HEK293 (cell line): ENCODE measurements around the gene MCM5.

Experiments
- CTCF ChIA-PET: fragments of 350-600 bp; formaldehyde crosslinking; extraction: SDS; loops from one replicate; lab custom pipeline; 2021; ENCODE audit warnings: antibody characterized with exemption; lab: Yijun Ruan, JAX
- POLR2A ChIA-PET: fragments of 300-600 bp; formaldehyde crosslinking; extraction: SDS; loops from one replicate; lab custom pipeline; 2020; ENCODE audit warnings: antibody characterized with exemption, inconsistent platforms; lab: Yijun Ruan, JAX
- H3K27ac ChIP-seq: fragments of 200-500 bp; sonication (Bioruptor generic); 2 replicates; pipeline ENCODE4 v1.5.1; 2014; ENCODE audit warnings: low read depth, low read length, control low read depth, inconsistent platforms; ENCODE audit errors: extremely low read depth
- H3K36me3 ChIP-seq, 2 experiments: fragments of 200-500 bp in 1 of 2; sonication (Bioruptor generic) in 1 of 2; 1 replicate in 1 of 2; 2 replicates in 1 of 2; pipeline ENCODE4 v1.5.1; 2014 to 2017; ENCODE audit warnings: inconsistent platforms in 2 of 2, low read length in 2 of 2; ENCODE audit not compliant: control insufficient read depth in 2 of 2, insufficient read depth in 1 of 2
- H3K4me1 ChIP-seq: fragments of 200-500 bp; sonication (Bioruptor generic); 2 replicates; pipeline ENCODE4 v1.5.1; 2014; ENCODE audit warnings: mild to moderate bottlenecking, low read length, inconsistent platforms; ENCODE audit not compliant: control insufficient read depth, insufficient read depth
- H3K4me3 ChIP-seq: 2 replicates; pipeline ENCODE4 v1.5.1; 2011; ENCODE audit warnings: low read depth, mild to moderate bottlenecking, control low read depth, low read length, moderate library complexity
- H3K9me3 ChIP-seq: fragments of 200-500 bp; sonication (Bioruptor generic); 2 replicates; pipeline ENCODE4 v1.5.1; 2014; ENCODE audit warnings: low read depth, low read length, inconsistent platforms; ENCODE audit not compliant: control insufficient read depth, insufficient read depth
- MEIS1 ChIP-seq: sonication (generic); formaldehyde crosslinking; IDR thresholded peaks from 2 replicates; pipeline ENCODE4 v1.8.1; 2022; ENCODE audit warnings: missing genetic modification reagents, mild to moderate bottlenecking, borderline replicate concordance
- PRDM1 ChIP-seq: fragments of 450-650 bp; formaldehyde crosslinking; IDR thresholded peaks from 2 replicates; pipeline ENCODE4; 2016; ENCODE audit warnings: missing biosample characterization, missing genetic modification characterization
- RBAK ChIP-seq: fragments of 450-650 bp; formaldehyde crosslinking; IDR thresholded peaks from 2 replicates; pipeline ENCODE4 v1.5.1; 2016; ENCODE audit warnings: missing biosample characterization, missing genetic modification characterization
- REPIN1 ChIP-seq: fragments of 450-650 bp; formaldehyde crosslinking; IDR thresholded peaks from 2 replicates; pipeline ENCODE4 v1.5.1; 2017; ENCODE audit warnings: missing biosample characterization, missing genetic modification characterization, low read depth
- YY1 ChIP-seq: fragments of 450-650 bp; formaldehyde crosslinking; IDR thresholded peaks from 2 replicates; pipeline ENCODE4 v1.5.1; 2018; ENCODE audit warnings: missing biosample characterization, missing genetic modification characterization
- ZBTB20 ChIP-seq: fragments of 450-650 bp; formaldehyde crosslinking; IDR thresholded peaks from 2 replicates; pipeline ENCODE4 v1.5.1; 2016; ENCODE audit warnings: missing biosample characterization, missing genetic modification characterization
- ZNF10 ChIP-seq: fragments of 450-650 bp; formaldehyde crosslinking; IDR thresholded peaks from 2 replicates; pipeline ENCODE4 v1.5.1; 2017; ENCODE audit warnings: missing biosample characterization, missing genetic modification characterization
- ZNF16 ChIP-seq: fragments of 450-650 bp; formaldehyde crosslinking; IDR thresholded peaks from 2 replicates; pipeline ENCODE4 v1.5.1; 2016; ENCODE audit warnings: low read depth, missing biosample characterization, missing genetic modification characterization
- ZNF175 ChIP-seq: fragments of 450-650 bp; formaldehyde crosslinking; IDR thresholded peaks from 2 replicates; pipeline ENCODE4 v1.5.1; 2016; ENCODE audit warnings: missing biosample characterization, missing genetic modification characterization
- ZNF18 ChIP-seq: fragments of 450-650 bp; formaldehyde crosslinking; IDR thresholded peaks from 2 replicates; pipeline ENCODE4 v1.5.1; 2016; ENCODE audit warnings: missing biosample characterization, missing genetic modification characterization
- ZNF19 ChIP-seq: fragments of 450-650 bp; formaldehyde crosslinking; IDR thresholded peaks from 2 replicates; pipeline ENCODE4; 2016; ENCODE audit warnings: missing biosample characterization, missing genetic modification characterization, low read depth
- ZNF324 ChIP-seq: fragments of 450-650 bp; formaldehyde crosslinking; IDR thresholded peaks from 2 replicates; pipeline ENCODE4 v1.5.1; 2016; ENCODE audit warnings: missing biosample characterization, missing genetic modification characterization
- ZNF548 ChIP-seq: fragments of 450-650 bp; formaldehyde crosslinking; IDR thresholded peaks from 2 replicates; pipeline ENCODE4 v1.5.1; 2016; ENCODE audit warnings: missing biosample characterization, missing genetic modification characterization
- ZNF560 ChIP-seq: fragments of 450-650 bp; formaldehyde crosslinking; IDR thresholded peaks from 2 replicates; pipeline ENCODE4 v1.5.1; 2017; ENCODE audit warnings: missing biosample characterization, missing genetic modification characterization, borderline replicate concordance
- ZNF600 ChIP-seq: fragments of 450-650 bp; formaldehyde crosslinking; IDR thresholded peaks from 2 replicates; pipeline ENCODE4 v1.5.1; 2016; ENCODE audit warnings: missing biosample characterization, missing genetic modification characterization
- ZNF610 ChIP-seq: fragments of 450-650 bp; formaldehyde crosslinking; IDR thresholded peaks from 2 replicates; pipeline ENCODE4 v1.5.1; 2016; ENCODE audit warnings: missing biosample characterization, missing genetic modification characterization, borderline replicate concordance
- ZNF626 ChIP-seq: fragments of 450-650 bp; sonication (Bioruptor Pico); formaldehyde crosslinking; IDR thresholded peaks from 2 replicates; pipeline ENCODE4 v1.5.1; 2018; ENCODE audit warnings: missing biosample characterization, missing genetic modification characterization, inconsistent platforms
- ZNF639 ChIP-seq: fragments of 450-650 bp; formaldehyde crosslinking; IDR thresholded peaks from 2 replicates; pipeline ENCODE4 v1.5.1; 2016; ENCODE audit warnings: missing biosample characterization, missing genetic modification characterization
- ZNF670 ChIP-seq: fragments of 450-650 bp; formaldehyde crosslinking; IDR thresholded peaks from 2 replicates; pipeline ENCODE4 v1.5.1; 2016; ENCODE audit warnings: missing biosample characterization, missing genetic modification characterization, low read depth
- ZSCAN16 ChIP-seq: fragments of 450-650 bp; formaldehyde crosslinking; IDR thresholded peaks from 2 replicates; pipeline ENCODE4 v1.5.1; 2016; ENCODE audit warnings: missing biosample characterization, missing genetic modification characterization
- TF ChIP-seq, protein P1 (sequence below): fragments of 450-650 bp; formaldehyde crosslinking; IDR thresholded peaks from 2 replicates; pipeline ENCODE4 v1.5.1; 2016; ENCODE audit warnings: missing biosample characterization, missing genetic modification characterization
- TF ChIP-seq, protein P2 (sequence below): fragments of 450-650 bp; formaldehyde crosslinking; IDR thresholded peaks from 2 replicates; pipeline ENCODE4 v1.5.1; 2017; ENCODE audit warnings: missing biosample characterization, missing genetic modification characterization

MCM5 gene

DNA sequence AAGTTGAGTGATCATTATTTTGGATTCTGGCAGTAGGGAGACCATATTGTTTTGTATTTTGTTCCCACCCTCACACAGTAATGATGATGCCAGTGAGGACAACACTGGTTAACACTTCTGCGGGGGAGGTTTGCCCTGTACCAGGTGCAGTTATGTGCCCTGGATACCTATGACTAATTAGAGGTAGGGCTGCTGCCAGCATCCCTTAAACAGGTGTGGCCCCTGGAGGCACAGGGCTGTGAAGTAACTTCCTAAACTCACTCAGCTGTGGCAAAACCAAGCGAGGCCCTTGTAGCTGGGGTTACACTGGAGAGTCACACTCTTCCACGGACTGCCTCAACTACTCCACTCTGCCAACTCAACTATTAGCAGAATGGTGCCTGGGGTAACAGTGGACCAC lies 64.5 kb downstream of the MCM5 start:
- H3K36me3 ChIP-seq = peaks cover 0 to 5% of the 10 kb centered on the region in 2 experiments; a peak in 2 of 3 replicates
- no peaks in the 10 kb centered on the region for H3K9me3 ChIP-seq
- TF ChIP-seq ZNF19 (tag by site-specific recombination) (no peak), PRDM1 (tag by site-specific recombination) (no peak), ZNF10 (tag by site-specific recombination) (no peak)
- TF ChIP-seq, protein P1, sequence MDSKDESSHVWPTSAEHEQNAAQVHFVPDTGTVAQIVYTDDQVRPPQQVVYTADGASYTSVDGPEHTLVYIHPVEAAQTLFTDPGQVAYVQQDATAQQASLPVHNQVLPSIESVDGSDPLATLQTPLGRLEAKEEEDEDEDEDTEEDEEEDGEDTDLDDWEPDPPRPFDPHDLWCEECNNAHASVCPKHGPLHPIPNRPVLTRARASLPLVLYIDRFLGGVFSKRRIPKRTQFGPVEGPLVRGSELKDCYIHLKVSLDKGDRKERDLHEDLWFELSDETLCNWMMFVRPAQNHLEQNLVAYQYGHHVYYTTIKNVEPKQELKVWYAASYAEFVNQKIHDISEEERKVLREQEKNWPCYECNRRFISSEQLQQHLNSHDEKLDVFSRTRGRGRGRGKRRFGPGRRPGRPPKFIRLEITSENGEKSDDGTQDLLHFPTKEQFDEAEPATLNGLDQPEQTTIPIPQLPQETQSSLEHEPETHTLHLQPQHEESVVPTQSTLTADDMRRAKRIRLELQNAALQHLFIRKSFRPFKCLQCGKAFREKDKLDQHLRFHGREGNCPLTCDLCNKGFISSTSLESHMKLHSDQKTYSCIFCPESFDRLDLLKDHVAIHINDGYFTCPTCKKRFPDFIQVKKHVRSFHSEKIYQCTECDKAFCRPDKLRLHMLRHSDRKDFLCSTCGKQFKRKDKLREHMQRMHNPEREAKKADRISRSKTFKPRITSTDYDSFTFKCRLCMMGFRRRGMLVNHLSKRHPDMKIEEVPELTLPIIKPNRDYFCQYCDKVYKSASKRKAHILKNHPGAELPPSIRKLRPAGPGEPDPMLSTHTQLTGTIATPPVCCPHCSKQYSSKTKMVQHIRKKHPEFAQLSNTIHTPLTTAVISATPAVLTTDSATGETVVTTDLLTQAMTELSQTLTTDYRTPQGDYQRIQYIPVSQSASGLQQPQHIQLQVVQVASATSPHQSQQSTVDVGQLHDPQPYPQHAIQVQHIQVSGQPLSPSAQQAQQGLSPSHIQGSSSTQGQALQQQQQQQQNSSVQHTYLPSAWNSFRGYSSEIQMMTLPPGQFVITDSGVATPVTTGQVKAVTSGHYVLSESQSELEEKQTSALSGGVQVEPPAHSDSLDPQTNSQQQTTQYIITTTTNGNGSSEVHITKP (tag by site-specific recombination) = no peak
- H3K27ac ChIP-seq = no peak overlapping the region
- no peak overlapping the region for H3K4me3 ChIP-seq
- H3K4me1 ChIP-seq = no peaks in the 10 kb centered on the region
- ChIA-PET CTCF (no interaction called here), POLR2A (interaction anchor here (0.6 kb wide), 1 partner anchor 150 kb away, joined by 4 read pairs; no protein-coding TSS in a partner anchor)

DNA sequence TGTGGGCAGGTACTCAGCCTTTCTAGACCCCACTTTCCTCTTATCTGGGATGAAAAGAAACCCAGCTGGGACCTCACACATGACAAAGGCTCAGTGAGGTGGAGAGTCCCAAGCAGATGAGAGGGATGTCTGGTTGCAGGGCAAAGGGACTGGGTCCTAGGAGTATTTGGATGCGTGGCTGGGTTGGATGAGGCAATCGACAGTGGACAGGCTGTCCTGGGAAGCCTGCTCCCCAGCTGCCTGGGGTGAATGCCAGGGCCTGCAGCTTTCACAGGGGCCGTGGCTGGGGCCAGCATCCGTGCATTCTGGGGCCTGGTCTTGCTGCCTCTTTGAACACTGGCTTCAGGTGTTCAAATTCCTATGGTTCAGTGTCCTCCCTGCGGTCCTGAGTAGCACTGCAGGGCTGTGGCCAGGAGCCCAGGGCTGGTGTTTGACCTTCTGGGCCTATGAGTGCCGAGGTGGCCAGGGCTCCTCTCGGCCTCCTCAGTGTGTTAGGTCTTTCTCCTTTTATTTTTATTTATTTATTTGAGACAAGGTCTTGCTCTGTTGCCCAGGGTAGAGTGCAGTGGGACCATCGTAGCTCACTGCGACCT lies 65.3 kb downstream of the MCM5 start:
- H3K4me3 ChIP-seq = no peak overlapping the region
- no peaks in the 10 kb centered on the region for H3K9me3 ChIP-seq
- no peak overlapping the region for H3K27ac ChIP-seq
- POLR2A ChIA-PET = no interaction called here
- TF ChIP-seq YY1 = no peak
- no peak for TF ChIP-seq ZNF548 (tag by site-specific recombination)
- TF ChIP-seq ZBTB20 (tag by site-specific recombination) = no peak
- no peak for TF ChIP-seq ZNF175
- no peak for TF ChIP-seq ZSCAN16
- no peak for TF ChIP-seq ZNF560 (tag by site-specific recombination)
- TF ChIP-seq ZNF610 = no peak
- peaks cover 0 to 5% of the 10 kb centered on the region in 2 experiments; a peak in 2 of 3 replicates for H3K36me3 ChIP-seq
- CTCF ChIA-PET = no interaction called here
- H3K4me1 ChIP-seq = no peaks in the 10 kb centered on the region

GRCh38 chr22:35467681-35468434 lies 67.9 kb downstream of the MCM5 start:
- Histone ChIP-seq H3K9me3 (no peaks in the 10 kb centered on the region; the same call in 1 of the 2 replicates), H3K4me3 (no peak overlapping the region), H3K27ac (no peak overlapping the region), H3K4me1 (no peaks in the 10 kb centered on the region), H3K36me3 (peaks cover 0 to 13% of the 10 kb centered on the region in 2 experiments; a peak in 2 of 3 replicates)
- POLR2A ChIA-PET = no interaction called here
- CTCF ChIA-PET = interaction anchor here (0.6 to 2.1 kb wide), 2 partner anchors 37 to 145 kb away, joined by 3 to 6 read pairs; no protein-coding TSS in a partner anchor
- TF ChIP-seq ZNF626 = no peak
- TF ChIP-seq ZNF16 = no peak
- TF ChIP-seq, protein P2, sequence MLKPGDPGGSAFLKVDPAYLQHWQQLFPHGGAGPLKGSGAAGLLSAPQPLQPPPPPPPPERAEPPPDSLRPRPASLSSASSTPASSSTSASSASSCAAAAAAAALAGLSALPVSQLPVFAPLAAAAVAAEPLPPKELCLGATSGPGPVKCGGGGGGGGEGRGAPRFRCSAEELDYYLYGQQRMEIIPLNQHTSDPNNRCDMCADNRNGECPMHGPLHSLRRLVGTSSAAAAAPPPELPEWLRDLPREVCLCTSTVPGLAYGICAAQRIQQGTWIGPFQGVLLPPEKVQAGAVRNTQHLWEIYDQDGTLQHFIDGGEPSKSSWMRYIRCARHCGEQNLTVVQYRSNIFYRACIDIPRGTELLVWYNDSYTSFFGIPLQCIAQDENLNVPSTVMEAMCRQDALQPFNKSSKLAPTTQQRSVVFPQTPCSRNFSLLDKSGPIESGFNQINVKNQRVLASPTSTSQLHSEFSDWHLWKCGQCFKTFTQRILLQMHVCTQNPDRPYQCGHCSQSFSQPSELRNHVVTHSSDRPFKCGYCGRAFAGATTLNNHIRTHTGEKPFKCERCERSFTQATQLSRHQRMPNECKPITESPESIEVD = no peak
- TF ChIP-seq RBAK (tag by site-specific recombination) = no peak
- TF ChIP-seq ZNF670 = no peak
- no peak for TF ChIP-seq ZNF18 (tag by site-specific recombination)
- no peak for TF ChIP-seq REPIN1 (tag by site-specific recombination)
- no peak for TF ChIP-seq ZNF600 (tag by site-specific recombination)
- TF ChIP-seq MEIS1 = no peak
- no peak for TF ChIP-seq ZNF324
- TF ChIP-seq ZNF639 (tag by site-specific recombination) = no peak
